Stimulated activated CD4-positive, alpha-beta T cell treated with anti-CD3 and anti-CD28 coated beads, Interleukin-1b, Interleukin-23, amount 100 ng/mL, for 24 hours (primary cell): ENCODE measurements around the gene C19orf44.
"Not testable (repeated sequence)": the region's sequence is repeated elsewhere in the genome, so short reads cannot be mapped to it uniquely, and the experiment has no call there.

Experiments used
- DNase-seq, 4 experiments: peaks; one replicate each; pipeline ENCODE4 v3.0.0-alpha.2; 2020; ENCODE audit warnings: low read depth in 4 of 4, low spot score in 1 of 4

Gene C19orf44

GRCh38 chr19:16495982-16496612 is at the start of gene C19orf44, which contains the start of gene CALR3:
Gene C19orf44, plus strand, starts transcription at chr19:16496394. Its CDS starts 4,399 bp downstream, at chr19:16500793.
Gene CALR3, minus strand, starts transcription at chr19:16496167. Its CDS starts 38 bp downstream, at chr19:16496129.
- peak; percentile 85 to 96 (median 94) for DNase-seq

GRCh38 chr19:16446724-16447368 is 49.3 kb upstream of the C19orf44 start:
- DNase-seq: no peak

GRCh38 chr19:16448872-16449271 is 47.3 kb upstream of the C19orf44 start:
- not testable (repeated sequence) for DNase-seq

GRCh38 chr19:16449330-16449961 is 46.7 kb upstream of the C19orf44 start:
- no peak for DNase-seq

GRCh38 chr19:16452325-16452724 is 43.9 kb upstream of the C19orf44 start:
- no peak for DNase-seq

- DNase-seq: no peak
These were observed 41.8 kb upstream of the C19orf44 start for GRCh38 chr19:16454351-16454918.

- no peak for DNase-seq
These were observed 40.7 kb upstream of the C19orf44 start for GRCh38 chr19:16455489-16455888.

- DNase-seq: no peak
These were observed 39.5 kb upstream of the C19orf44 start for GRCh38 chr19:16456652-16457194.

- no peak for DNase-seq
These were observed 38.8 kb upstream of the C19orf44 start for GRCh38 chr19:16457195-16457953.

GRCh38 chr19:16457954-16458331 is 38.3 kb upstream of the C19orf44 start:
- no peak for DNase-seq

GRCh38 chr19:16458391-16459341 is 37.5 kb upstream of the C19orf44 start:
- DNase-seq: no peak

GRCh38 chr19:16459680-16460079 is 36.5 kb upstream of the C19orf44 start:
- DNase-seq: no peak

GRCh38 chr19:16460454-16460853 is 35.7 kb upstream of the C19orf44 start:
- no peak for DNase-seq

GRCh38 chr19:16461630-16462051 is 34.6 kb upstream of the C19orf44 start:
- no peak for DNase-seq

- no peak for DNase-seq
These were observed 33.4 kb upstream of the C19orf44 start for GRCh38 chr19:16462757-16463250.

GRCh38 chr19:16463341-16463990 is 32.7 kb upstream of the C19orf44 start:
- DNase-seq: no peak

GRCh38 chr19:16463991-16464575 is 32.1 kb upstream of the C19orf44 start:
- no peak for DNase-seq

GRCh38 chr19:16465239-16465638 is 31.0 kb upstream of the C19orf44 start:
- DNase-seq: no peak
